Left hindlimb (tissue), 1 donor: ENCODE results near the gene DENND1B.
"Not testable (repeated sequence)": the region's sequence is repeated elsewhere in the genome, so short reads cannot be mapped to it uniquely, and the experiment has no call there.

Experiments
- DNase-seq: peaks from one replicate; pipeline ENCODE4 v3.0.0-alpha.2; 2018

The DENND1B gene

DNA sequence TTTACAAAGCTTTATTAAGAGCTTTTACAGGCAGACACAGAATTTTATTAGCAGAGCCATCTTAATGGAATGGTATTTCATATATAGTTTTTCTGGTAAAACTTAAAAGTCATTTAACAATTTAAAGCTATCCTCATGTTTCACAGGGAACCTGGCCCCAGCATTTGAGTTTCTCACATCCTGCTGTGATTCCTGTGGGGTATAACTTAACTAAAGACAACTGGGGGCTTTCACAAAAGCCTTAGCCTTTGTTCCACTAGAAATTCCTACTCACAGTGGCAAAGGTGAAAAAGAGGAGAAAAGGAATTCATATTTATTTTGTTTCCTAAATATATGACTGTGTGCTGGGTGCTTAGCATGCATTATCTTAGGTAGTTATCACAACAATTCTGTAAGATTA lies 233.9 kb downstream of the DENND1B start:
- no peak for DNase-seq

DNA sequence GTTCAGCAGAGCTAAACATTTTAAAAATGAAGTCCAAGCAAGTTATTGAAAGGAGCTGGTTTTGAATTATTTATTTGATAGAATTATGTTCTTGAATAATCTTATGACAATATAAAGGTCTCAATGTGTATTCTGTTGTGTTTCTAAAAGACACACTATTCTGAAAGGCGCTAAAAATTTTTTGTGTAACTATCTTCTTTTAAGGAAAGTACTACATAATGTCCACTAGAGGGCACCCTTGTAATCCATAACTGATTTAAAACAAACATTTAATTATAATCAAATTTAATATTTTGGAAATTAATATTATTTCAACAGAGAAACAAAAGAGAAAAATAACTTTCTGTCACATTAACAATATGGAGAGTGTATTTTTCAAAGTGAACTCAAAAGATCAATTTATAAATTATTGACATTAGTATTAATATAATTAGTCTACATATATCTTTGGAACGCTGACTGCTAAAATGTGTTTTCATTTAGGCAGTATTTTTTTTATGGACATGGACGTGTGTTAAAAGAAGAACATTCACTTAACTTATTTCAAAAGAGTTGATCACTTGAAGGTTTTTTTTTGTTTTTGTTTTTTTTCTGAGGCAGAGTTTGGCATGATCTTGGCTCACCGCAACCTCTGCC lies 248.4 kb downstream of the DENND1B start:
- no peak for DNase-seq

DNA sequence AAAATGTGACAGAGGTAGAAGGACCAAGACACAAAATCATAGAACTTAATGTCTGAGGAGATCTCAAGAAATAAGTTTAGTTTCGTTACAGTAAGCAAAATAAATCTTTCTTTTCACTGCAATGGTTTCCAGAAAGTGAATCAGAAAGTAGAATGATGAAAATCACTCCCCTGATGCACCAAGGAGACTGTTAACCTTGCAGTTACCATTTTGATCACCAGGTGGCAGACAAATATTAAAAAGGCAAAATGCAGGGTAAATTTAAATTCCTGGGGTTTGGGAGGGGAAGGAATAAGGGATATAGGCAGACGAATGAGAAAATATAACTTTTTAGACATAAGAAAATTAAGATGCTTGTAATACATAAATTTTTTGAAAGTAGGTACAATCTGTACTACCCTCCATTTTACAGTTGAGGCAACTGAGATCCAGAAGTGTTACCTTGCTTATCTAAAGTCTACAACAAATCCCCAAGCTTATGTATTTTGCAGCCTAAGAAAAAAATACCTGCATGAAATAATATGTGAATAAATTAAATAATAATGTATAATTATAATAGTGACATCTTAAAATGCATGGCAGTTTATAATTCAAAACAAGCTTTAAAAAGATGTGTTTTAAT lies 254.1 kb downstream of the DENND1B start:
- no peak for DNase-seq

DNA sequence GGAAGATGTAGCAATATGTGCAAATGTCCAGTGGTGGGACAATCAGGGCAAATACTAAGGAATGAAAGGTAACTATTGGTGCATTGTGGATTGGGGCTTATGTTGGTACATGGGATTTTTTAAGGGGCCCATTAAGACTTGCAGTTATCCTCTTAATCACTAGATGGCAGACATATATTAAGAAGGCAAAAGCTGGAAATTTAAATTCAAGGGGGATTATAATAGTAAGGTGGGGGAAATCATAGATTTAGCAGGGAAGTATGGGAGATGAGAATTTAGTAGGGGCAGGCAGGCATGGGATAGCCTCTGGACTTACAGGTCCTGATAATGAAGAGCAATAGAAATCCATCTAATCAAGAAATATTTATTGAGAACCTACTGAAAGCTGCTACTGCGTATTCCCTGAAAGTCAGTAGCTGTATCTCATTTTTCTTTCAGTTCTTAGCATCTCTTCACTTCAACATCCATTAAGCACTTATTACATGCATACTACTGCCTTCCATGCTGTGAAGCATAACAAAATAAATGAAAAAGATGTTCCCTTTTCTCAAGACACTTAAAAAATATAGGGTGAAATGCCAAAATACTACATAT lies 255.4 kb downstream of the DENND1B start:
- DNase-seq, result no peak

DNA sequence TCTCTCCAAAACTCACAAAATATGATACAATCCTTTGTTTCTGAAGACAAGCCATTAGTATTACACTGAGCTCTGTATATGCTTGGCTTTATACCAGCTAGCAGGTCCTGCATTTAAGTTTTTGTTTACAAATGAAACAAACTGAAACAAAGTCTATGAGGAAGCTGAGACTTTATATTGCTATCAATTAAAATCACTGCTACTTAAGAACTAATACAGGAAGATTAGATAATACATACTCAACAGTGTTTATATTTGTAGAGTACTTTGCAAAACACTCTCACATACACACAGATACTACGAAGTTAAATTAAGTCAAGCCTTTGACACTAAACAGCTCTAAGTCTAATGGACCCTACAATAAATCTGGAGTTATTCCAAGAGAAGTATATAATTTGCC lies 259.9 kb downstream of the DENND1B start:
- no peak for DNase-seq

DNA sequence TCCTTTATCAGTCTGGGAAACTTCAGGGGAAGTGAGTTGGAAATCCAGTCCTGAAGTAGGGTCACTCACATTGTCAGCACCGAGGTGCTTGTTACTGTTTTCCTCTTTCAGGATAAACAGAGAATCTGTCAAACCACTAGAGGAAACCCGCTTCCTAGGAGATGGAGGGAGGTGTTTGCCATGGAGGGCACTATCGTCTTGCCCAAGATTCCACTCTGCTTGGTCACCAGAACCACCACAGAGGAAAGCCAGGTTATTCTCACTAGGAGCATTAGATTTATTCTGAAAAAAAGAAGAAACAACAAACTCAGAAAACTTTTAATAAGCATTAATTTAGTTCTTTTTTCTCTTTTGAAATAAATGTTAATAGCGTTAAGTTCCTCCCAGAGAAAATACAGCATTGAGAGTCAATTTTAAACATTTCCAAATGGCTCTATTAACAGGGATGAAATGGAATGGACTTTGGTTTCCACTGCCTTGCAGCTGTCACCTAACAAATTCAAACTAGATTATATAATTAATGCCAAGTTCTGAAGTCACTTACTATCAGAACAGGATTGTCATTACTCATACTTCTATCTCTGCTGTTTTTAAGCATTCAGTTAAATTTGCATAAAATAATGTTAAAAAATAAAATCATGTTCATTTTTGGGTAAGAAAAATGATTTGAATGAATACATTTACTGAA lies 264.4 kb downstream of the DENND1B start:
- DNase-seq, result no peak

DNA sequence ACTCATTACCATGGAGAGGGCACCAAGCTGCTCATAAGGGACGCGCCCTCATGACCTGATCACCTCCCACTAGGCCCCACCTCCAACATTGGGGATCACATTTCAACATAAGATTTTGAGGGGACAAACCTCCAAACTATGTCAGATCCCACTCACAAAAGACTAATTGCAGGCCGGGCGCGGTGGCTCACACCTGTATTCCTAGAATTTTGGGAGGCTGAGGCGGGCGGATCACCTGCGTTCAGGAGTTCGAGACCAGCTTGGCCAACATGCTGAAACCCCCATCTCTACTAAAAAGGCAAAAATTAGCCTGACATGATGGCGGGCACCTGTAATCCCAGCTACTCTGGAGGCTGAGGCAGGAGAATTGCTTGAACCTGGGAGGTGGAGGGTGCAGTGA lies 278.6 kb downstream of the DENND1B start:
- DNase-seq, result no peak

DNA sequence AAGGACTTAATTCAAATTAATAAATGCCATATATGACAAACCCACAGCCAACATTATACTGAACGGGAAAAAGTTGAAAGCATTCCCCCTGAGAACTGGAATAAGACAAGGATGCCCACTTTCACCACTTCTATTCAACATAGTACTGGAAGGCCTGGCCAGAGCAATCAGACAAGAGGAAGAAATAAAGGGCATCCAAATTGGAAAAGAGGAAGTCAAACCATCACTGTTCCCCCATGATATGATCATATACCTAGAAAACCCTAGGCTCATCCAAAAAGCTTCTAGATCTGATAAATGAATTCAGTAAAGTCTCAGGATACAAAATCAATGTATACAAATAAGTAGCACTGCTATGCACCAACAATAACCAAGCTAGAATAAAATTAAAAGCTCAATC lies 283.8 kb downstream of the DENND1B start:
- not testable (repeated sequence) for DNase-seq

DNA sequence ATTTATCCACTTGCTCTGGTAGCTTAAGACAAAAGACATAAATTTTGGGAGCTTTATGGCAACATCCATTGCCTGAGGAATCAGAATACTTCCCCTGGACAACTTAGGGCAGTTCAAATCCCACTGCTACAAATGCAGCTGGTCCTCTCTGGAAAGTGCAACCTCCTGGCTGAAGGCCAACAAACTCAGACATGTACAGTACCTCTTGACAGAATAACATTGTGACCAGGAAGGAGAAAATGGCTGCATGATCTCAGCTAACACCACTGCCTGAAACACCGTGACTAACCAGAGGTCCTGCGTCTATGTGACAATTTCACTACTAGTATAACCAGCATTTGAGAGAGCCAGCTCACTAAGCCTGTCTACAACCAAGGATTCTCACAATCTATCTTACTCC lies 288.3 kb downstream of the DENND1B start:
- DNase-seq, result no peak

DNA sequence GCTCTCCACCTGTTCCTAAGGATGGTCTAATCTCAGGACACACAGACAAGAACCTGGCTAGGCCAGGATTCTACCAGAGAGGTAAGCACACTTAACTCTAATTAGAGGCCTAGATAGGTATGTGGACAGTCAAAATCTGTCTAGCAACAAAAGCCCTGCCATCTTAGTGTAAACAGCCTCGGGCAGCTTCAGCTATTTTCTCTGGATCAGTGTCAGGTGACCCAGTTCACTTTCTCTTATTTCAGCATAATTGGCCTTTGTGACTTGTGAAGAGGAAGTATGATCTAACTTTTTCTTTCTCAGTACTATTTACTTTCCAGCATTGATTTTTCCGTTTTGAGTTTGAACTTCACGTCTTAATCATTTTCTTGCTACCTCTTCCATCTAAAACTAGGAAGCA lies 289.5 kb downstream of the DENND1B start:
- DNase-seq, result no peak

DNA sequence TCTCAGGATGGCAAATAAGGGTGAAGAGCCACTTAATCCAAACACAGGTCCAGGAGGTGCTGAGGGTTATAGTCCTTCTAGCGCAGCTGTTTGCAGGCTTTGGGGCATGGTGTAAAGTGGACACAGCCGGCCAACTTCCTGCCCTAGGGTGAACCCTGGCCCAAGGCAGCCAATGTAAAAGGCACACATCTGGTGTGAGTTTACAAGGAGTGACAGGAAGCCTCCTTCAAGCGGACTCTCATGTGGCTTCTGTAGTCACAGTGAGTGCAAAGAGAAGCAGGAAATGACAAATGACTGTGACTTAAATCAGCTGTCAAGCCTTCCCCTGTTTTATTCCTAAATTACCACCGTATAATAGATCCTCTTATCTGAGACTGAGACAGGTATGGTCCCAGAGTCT lies 294.2 kb downstream of the DENND1B start:
- DNase-seq, result no peak

DNA sequence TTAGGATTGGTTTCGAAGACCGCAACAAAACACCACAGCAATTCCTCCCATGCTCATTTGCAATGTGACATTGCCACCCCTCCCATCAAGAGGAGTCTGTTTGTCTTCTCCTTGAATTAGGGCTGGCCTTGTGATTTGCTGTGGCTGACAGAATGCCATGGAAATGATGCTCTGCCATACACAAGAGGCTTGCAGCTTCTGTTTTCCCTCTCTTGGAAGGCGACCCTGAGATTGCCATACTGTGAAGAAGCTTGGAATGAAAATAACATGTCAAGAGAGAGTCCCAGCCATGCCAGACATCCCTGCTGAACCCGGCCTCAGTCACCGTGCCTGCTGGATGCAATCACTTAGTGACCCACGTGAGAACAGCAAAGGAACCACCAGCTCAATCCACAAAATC lies 294.8 kb downstream of the DENND1B start:
- DNase-seq, result no peak

DNA sequence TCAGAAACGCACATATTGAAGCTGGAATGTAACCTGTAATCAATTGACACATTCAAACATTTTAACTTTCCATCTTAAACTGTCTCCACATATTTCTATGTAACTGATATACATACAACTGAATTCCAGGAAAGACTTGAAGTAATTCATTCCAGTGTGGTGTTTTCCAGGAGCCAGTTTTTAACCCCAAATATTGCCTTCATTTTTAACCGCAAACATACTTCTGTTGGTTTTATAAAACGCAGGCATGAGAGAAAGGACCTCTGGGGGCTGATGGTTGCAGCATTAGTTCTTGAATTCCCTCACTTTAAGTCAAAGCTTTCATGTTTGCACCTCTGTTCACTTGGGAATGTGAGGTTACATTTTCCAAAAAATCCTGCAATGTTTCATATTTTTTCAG lies 303.1 kb downstream of the DENND1B start:
- DNase-seq, result no peak

DNA sequence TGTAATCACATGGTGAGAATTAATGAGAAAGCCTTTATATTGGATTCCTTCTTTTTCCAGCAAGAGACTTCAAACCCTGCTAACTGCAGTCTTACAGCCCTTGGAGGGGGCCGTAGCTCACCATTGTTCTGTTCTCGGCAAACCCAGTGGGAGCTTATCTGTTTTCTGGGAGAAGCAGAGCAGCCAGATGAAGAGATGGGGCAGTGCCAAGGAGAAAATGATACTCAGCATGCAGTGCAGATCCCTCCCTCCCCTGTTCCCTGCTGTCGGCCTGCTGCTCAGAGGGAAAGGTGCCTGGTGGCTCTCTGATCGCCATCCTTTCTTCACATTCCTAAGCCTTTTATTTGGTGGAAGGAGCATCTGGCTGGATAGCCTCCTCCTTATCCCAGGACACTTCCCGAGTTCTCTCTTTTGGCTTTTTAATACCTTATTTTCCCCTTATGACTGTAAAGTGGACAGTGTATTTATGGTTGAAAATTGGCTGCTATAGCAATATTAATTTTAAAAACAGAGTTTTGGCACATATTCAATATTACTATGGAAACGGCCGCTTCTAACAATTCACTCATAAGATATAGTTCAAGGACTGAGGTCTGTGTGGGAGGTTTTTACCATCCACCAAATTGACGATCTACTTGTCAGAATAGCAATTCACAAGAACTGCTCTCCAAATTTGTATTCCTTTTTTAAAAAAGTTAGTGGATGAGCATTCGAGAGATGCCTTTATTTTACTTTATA lies 303.9 kb downstream of the DENND1B start:
- peak; percentile 36 for DNase-seq

DNA sequence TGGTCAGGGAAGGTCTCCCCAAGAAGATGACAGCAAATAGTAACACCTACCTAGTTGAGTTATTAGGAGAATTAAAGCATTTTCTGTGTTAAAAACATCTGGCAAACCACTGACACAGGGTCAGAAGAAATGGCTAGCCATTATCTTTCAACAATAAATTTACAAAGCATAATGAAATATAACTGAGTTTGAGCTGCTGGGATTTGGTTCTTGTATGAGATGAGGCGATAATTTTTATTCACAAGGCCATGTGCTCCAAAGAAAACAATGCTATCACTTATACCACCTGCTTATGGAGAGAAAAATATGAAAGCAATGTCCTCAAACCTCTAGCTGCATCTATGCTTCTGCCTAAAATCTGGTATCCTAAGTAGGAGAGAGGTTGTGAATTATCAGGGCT lies 304.9 kb downstream of the DENND1B start:
- DNase-seq, result no peak

DNA sequence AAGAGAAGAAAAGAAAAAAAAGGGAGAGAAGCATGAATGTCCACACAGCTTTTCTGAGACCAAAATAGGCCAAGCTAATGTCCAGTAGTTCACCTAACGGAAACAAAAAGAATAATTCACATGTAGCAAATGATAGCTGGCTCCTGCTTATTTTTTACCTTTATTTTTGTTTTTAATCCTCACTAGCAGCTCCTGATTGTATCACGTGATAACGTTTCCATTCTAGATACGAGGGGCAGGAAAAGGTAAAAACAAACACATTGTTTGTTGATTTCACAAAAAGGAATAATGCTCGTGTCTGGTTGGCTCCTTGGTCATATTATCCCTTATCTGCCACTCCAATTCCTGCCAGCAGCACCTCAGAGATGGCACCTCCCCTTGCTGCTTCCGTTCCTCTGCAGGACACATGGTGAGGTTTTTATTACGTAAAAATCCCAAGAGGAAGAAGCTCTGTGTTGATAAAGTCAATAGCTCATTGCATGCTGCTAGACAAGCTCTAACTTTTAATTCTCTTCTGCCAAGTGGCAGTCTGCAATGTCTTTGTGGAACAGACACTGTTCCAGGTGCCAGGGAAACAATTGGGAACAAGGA lies 305.6 kb downstream of the DENND1B start:
- no peak for DNase-seq

DNA sequence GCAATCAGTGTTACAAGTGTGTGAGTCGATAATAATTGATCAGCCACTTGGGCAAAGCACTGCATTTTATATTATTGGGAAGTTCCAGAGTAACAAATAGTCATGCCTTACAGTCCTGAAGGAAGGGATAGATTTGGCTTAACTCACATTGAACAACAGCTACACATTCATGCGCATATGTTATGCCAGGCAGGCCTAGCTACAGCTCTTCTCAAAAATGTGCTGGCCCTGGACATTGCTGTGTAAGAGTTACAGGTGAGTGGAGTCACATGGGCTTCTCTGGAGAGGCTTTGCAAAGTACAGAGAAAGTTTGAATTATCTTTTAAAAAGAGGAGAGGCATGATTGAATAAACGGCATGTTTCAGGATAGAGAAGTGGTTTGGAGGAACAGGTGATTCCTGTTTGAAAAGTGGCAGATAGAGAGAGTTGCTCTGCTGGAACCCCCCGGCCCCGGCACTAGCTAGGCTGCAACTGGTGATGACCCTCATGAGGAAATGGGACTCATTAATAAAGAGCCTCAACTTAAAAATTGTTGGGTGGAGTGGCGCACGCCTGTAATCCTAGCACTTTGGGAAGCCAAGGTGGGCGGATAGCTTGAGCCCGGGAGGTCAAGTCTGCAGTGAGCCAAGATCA lies 306.6 kb downstream of the DENND1B start:
- no peak for DNase-seq

DNA sequence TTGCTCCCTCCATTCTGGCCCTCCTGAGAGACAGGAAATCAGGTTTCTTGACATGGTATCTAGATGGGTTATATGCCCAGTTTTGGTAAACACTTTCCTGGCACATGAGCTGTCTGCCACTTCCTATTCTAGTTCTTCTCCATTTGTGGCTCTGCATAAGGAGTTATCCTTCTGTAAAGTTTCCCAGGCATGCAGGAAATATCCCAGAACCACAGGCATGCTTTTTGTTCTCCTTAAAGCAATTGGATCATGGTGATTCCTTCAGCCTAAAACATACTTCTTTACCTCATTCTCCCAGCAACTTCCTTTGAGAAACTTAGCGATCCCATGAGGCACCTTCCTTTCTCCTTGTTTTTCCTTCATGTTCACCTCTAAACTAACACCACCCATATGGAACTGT lies 307.4 kb downstream of the DENND1B start:
- DNase-seq, result no peak

DNA sequence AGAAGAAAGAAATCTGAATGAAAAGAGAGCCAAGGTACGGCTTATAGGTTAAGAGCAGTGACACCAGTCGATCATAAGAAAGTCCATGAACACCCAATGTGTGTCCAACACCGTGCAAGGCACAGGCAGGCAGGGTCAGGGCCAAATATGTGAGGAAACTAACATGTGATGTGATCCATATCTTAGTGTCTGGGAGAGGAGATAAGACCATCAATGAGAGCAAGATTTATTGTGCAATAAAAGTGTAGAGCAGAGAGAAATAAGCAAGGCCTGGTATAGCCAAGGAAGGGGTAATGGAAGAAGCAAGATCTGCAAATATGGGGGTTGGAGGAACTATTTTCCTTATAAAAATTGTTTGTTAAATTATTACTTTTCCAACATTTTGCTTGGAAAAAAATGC lies 308.5 kb downstream of the DENND1B start:
- no peak for DNase-seq

DNA sequence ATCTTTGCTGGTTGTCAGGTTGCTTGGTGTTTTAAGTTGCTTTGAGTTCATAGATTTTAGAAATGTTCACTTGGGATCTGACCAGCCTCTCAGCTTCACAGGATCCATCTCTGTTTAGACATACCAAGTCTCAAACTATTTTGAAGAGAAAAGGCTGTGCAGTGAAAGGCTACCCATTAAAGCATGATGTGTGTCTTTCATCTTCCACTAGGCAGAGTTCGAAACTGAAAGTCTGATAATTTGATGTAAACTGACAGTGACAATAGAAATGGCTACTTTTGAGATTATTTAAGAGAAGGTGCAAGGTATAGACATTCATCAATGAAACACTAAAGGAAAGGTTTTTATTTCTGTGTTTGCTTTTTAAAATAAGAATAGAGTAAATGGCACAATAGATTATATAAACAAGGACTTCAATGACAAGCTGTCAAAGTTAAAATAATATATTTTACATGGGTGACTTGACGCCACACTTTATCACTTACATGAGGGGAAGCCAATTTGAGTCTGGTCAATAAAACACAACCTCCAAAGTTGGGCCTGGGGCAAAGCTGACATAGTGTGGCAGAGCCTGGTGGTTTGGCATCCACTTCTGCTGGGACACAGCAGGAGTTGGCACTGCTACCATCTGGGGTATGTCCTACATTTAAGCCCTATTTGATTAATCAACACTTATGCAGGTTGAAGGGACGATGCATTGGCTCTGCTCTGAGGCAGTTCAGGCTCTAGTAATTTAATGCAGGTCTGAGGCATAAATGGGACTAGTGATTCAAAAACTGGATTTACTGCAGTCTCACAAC lies 309.6 kb downstream of the DENND1B start:
- no peak for DNase-seq

DNA sequence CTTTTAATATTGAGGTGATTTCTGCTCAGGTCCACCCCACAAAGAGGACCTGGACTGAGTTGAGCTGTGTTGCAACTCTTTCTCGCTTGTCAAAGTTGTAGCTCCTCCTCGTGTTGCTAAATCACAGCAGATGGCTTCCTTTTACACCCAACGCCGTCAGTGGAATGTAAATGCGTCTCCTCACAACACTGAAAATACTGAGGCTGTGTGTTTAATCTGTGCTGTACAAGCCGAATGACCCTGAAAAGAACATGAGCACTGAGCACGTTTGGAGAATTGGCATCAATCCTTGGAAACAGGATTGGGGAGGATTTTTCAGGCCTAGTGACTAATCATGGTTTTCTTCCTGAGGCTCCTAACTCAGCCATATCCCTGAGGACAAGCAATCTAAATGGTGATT lies 311.2 kb downstream of the DENND1B start:
- peak; percentile 34 for DNase-seq

DNA sequence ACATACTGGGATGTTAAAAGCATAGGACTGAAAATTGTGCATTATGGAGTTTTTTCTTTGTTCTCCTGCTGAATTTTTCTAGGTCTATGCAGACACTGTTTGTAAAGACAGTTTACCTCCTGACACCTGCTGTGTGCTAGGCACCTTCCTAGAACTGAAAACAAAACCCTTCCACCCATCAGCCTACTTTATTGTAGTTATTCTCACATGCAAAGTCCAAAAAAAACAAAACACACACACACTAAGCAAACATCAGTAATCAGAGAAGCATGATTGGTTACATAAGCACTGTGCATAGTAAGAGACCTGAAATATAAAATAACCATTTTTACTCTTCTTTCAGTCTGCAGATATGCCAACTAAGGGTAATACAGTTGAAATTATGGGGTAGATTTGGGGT lies 312.1 kb downstream of the DENND1B start:
- no peak for DNase-seq
